ENCODE results near the gene TRAPPC2L. TPM values are rescaled to one million over a fixed set of nuclear protein-coding genes. Genes with fewer than 3 reads are reported as not detected.

The TRAPPC2L gene
- total and polyA plus RNA-seq, 10 of the 15 experiments (the other 5 are each of a cell fraction or from before 2014, with no cell fraction given): 56.3 to 363 (median 118) TPM

- TF ChIP-seq ZBTB33 (IDR thresholded peaks at IDR 0.05): no peak
- TF ChIP-seq STAT1 (conservative IDR thresholded peaks at IDR 0.05): no peak
- TF ChIP-seq HDAC6 (IDR thresholded peaks at IDR 0.05; ENCODE audit: unreplicated experiment): no peak
- no peak for TF ChIP-seq FOS (IDR thresholded peaks at IDR 0.05; ENCODE audit: borderline replicate concordance, extremely low read depth, insufficient read length)
- TF ChIP-seq, protein P1, sequence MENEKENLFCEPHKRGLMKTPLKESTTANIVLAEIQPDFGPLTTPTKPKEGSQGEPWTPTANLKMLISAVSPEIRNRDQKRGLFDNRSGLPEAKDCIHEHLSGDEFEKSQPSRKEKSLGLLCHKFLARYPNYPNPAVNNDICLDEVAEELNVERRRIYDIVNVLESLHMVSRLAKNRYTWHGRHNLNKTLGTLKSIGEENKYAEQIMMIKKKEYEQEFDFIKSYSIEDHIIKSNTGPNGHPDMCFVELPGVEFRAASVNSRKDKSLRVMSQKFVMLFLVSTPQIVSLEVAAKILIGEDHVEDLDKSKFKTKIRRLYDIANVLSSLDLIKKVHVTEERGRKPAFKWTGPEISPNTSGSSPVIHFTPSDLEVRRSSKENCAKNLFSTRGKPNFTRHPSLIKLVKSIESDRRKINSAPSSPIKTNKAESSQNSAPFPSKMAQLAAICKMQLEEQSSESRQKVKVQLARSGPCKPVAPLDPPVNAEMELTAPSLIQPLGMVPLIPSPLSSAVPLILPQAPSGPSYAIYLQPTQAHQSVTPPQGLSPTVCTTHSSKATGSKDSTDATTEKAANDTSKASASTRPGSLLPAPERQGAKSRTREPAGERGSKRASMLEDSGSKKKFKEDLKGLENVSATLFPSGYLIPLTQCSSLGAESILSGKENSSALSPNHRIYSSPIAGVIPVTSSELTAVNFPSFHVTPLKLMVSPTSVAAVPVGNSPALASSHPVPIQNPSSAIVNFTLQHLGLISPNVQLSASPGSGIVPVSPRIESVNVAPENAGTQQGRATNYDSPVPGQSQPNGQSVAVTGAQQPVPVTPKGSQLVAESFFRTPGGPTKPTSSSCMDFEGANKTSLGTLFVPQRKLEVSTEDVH (IDR thresholded peaks at IDR 0.05; ENCODE audit: low read depth, partially characterized antibody): no peak
- TF ChIP-seq SRF (IDR thresholded peaks at IDR 0.05; ENCODE audit: low read depth in 2 of 2, low read length in 2 of 2): peak in 1 of 2 experiments; percentile 34; a peak in 1 of 4 replicates
- peak; percentile 98 for TF ChIP-seq PAX5 (IDR thresholded peaks at IDR 0.05; ENCODE audit: borderline replicate concordance, low read depth, low read length)
- peak in 2 of 3 experiments; percentile 39 to 56; a peak in 3 of 6 replicates for TF ChIP-seq CTCF (IDR thresholded peaks at IDR 0.05 in 2 of 3, conservative IDR thresholded peaks at IDR 0.05 in 1 of 3; ENCODE audit: control insufficient read depth in 2 of 3, extremely low read depth in 1 of 3, insufficient read depth in 1 of 3, low read depth in 3 of 3, low read length in 3 of 3)
- no peak; the same call in 1 of the 2 replicates for TF ChIP-seq ZBED1 (IDR thresholded peaks at IDR 0.05; ENCODE audit: borderline replicate concordance)
- TF ChIP-seq FOXK2 (IDR thresholded peaks at IDR 0.05): no peak
- TF ChIP-seq CBX5 (IDR thresholded peaks at IDR 0.05; ENCODE audit: low read depth): no peak
- TF ChIP-seq RAD21 (IDR thresholded peaks at IDR 0.05; ENCODE audit: insufficient read depth, low read depth, low read length): 0 out of 2 replicates have a peak, but pooled peaks have one; percentile 30
- no peak for TF ChIP-seq BCL11A (IDR thresholded peaks at IDR 0.05; ENCODE audit: low read depth, low read length)
- no peak for TF ChIP-seq HCFC1 (IDR thresholded peaks at IDR 0.05; ENCODE audit: low read length)
- TF ChIP-seq, protein P2, sequence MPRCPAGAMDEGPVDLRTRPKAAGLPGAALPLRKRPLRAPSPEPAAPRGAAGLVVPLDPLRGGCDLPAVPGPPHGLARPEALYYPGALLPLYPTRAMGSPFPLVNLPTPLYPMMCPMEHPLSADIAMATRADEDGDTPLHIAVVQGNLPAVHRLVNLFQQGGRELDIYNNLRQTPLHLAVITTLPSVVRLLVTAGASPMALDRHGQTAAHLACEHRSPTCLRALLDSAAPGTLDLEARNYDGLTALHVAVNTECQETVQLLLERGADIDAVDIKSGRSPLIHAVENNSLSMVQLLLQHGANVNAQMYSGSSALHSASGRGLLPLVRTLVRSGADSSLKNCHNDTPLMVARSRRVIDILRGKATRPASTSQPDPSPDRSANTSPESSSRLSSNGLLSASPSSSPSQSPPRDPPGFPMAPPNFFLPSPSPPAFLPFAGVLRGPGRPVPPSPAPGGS (IDR thresholded peaks at IDR 0.05; ENCODE audit: borderline replicate concordance, insufficient read depth, low read depth, low read length, poor library complexity, severe bottlenecking): peak; percentile 50
- no peak for TF ChIP-seq KDM1A (IDR thresholded peaks at IDR 0.05; ENCODE audit: borderline replicate concordance)
- peak; percentile 48 for TF ChIP-seq HDGF (IDR thresholded peaks at IDR 0.05)
- TF ChIP-seq, protein P3, sequence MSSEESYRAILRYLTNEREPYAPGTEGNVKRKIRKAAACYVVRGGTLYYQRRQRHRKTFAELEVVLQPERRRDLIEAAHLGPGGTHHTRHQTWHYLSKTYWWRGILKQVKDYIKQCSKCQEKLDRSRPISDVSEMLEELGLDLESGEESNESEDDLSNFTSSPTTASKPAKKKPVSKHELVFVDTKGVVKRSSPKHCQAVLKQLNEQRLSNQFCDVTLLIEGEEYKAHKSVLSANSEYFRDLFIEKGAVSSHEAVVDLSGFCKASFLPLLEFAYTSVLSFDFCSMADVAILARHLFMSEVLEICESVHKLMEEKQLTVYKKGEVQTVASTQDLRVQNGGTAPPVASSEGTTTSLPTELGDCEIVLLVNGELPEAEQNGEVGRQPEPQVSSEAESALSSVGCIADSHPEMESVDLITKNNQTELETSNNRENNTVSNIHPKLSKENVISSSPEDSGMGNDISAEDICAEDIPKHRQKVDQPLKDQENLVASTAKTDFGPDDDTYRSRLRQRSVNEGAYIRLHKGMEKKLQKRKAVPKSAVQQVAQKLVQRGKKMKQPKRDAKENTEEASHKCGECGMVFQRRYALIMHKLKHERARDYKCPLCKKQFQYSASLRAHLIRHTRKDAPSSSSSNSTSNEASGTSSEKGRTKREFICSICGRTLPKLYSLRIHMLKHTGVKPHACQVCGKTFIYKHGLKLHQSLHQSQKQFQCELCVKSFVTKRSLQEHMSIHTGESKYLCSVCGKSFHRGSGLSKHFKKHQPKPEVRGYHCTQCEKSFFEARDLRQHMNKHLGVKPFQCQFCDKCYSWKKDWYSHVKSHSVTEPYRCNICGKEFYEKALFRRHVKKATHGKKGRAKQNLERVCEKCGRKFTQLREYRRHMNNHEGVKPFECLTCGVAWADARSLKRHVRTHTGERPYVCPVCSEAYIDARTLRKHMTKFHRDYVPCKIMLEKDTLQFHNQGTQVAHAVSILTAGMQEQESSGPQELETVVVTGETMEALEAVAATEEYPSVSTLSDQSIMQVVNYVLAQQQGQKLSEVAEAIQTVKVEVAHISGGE (CRISPR knock-in tag; IDR thresholded peaks at IDR 0.05): no peak
Observed at GRCh38 chr16:88811769-88812512, 45.0 kb upstream of the TRAPPC2L start, which contains the start of gene APRT (continued).

All from GM12878 (cell line).